ENCODE measurements around the gene MED9. TPM values are rescaled to one million over a fixed set of nuclear protein-coding genes. Genes with fewer than 3 reads are reported as not detected.

MED9 gene
- total RNA-seq, 4 donors from 2014 or later = 6.5 to 16.6 (median 13.5) TPM

DNA sequence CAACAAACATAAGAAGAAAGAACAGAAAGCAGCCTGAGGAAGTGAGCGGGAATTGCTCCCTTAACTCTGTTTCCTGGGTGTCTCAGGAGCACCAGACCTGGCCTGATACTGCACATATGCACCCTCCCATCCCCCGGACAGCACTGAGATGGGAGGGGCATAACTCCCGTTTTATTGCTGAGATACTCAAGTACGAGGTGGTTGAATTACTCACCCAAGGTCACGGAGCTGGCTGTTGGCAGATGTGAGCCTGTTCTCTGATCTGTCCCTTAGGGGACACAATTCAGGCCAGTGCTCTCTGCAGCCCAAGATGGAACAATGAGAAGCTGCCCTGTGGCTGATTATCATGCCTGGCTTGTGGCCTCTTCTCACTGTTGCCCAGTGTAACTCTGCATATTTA, 9.1 kb upstream of the MED9 start:
- no peak for TF ChIP-seq CTCF (IDR thresholded peaks at IDR 0.05; ENCODE audit: low read depth)

DNA sequence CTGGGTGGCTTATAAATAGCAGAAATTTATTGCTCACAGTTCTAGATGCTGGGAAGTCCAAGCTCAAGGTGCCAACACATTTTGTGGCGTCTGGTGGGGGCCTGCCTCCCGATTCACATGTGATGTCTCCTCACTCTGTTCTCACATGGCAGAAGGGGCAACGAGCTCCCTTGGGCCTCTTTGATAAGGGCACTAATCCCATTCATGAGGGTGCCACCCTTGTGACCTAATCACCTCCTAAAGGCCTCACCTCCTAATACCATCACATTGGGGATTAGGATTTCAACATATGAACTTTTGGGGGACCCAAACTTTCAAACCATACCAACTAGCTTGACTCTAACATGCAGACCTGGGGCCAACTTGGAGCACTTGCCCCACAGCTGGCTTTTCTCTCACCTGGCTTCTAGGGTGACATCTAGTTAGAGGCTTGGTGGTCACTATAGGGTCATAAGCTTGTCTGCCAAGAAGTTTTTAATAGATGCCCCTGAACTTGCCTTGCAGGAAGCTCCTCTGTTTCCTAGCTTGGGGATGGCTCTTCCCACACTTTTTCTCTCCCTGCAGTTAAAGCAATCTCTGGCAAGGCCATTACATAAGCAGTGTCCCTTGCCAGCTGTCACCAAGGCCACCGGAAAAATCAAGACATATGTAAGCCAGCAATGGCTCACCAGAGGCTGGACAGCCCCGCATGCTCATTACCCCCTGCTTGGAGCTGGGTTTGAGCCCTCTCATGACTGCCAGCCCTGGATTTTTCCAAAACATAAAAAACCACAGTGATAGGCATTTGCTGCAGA, 8.4 kb upstream of the MED9 start:
- no peak for TF ChIP-seq CTCF (IDR thresholded peaks at IDR 0.05; ENCODE audit: low read depth)

GRCh38 chr17:17469358-17469757, 7.4 kb upstream of the MED9 start:
- no peak for TF ChIP-seq CTCF (IDR thresholded peaks at IDR 0.05; ENCODE audit: low read depth)

GRCh38 chr17:17469996-17470395, 6.8 kb upstream of the MED9 start:
- no peak for TF ChIP-seq CTCF (IDR thresholded peaks at IDR 0.05; ENCODE audit: low read depth)

DNA sequence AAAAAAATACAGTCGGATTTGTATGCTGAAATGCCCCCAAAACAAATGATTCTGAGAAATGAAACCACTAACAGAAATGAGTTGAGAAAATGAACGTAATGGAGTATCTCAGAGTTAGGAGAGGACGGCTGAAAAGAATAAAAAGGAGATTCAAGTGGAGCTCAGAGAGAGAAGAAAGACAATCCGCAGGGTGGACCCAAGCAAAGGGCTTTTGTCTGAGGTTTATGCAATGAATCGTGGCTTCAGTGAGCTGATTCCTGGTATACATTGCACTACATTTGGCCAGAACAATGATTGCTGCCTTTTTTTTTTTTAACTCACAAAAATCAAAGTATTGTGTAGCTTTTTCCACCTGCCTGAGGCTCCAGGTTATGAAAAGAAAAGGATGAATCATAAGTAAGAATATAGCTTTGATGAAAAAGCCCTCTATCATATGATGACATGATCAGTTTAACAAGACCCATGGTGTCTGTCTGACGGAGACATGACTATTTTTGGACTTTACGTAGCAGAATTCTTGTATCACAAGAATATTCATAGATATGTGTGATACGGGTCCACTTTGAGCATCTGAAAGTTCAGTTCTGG, 4.4 kb upstream of the MED9 start:
- TF ChIP-seq CTCF (IDR thresholded peaks at IDR 0.05; ENCODE audit: low read depth) = no peak

GRCh38 chr17:17474341-17474740, 2.5 kb upstream of the MED9 start:
- TF ChIP-seq CTCF (IDR thresholded peaks at IDR 0.05; ENCODE audit: low read depth) = no peak

- no peak for TF ChIP-seq CTCF (IDR thresholded peaks at IDR 0.05; ENCODE audit: low read depth)
Observed at GRCh38 chr17:17479209-17479608, 2.4 kb downstream of the MED9 start.

Measured in subcutaneous adipose tissue (tissue), 4 donors.